B cell (primary cell): ENCODE measurements around the gene MED15. TPM values are rescaled to one million over a fixed set of nuclear protein-coding genes. Genes with fewer than 3 reads are reported as not detected.

ENCODE experiments used
- ATAC-seq: fragments of 200-7000 bp; cut with Tn5 transposase; one replicate; pipeline ENCODE4 v1.10.0; 2021; ENCODE audit warnings: low read depth, mild to moderate bottlenecking, moderate number of reproducible peaks, moderate library complexity
- CTCF ChIA-PET: fragments of 350-600 bp; sonication (Branson Sonifier 250); formaldehyde crosslinking; loops from one replicate; lab custom pipeline; 2021; ENCODE audit warnings: antibody characterized with exemption, inconsistent platforms; lab: Charles Lee
- POLR2A ChIA-PET: fragments of 350-600 bp; sonication (Branson Sonifier 250); formaldehyde crosslinking; loops from one replicate; lab custom pipeline; 2021; ENCODE audit warnings: antibody characterized with exemption; lab: Charles Lee
- DNase-seq: peaks from one replicate; pipeline ENCODE4 v3.0.0; 2013
- H2AFZ ChIP-seq: 2 replicates; pipeline ENCODE4 v1.6.1; 2012; ENCODE audit warnings: mild to moderate bottlenecking, low read depth, low read length; ENCODE audit not compliant: insufficient read depth, poor library complexity, severe bottlenecking
- H3K27ac ChIP-seq, 2 donors: 1 replicate in 1 of 2; 2 replicates in 1 of 2; pipeline ENCODE4 v1.5.1; 2012 to 2013; ENCODE audit warnings: low read length in 2 of 2, mild to moderate bottlenecking in 2 of 2, moderate library complexity in 1 of 2
- H3K27me3 ChIP-seq, 4 experiments: fragments of 200-600 bp in 1 of 4; sonication (generic) in 1 of 4; replicated peaks in 1 of 4; 1 replicate in 2 of 4; 2 replicates in 2 of 4; pipeline versions ENCODE4 v1.6.1 to v1.7.0; 2013 to 2016; ENCODE audit warnings: low read length in 3 of 4, mild to moderate bottlenecking in 2 of 4, mixed read lengths in 1 of 4, moderate library complexity in 1 of 4; ENCODE audit not compliant: insufficient read depth in 4 of 4, control insufficient read depth in 3 of 4; ENCODE audit errors: control extremely low read depth in 1 of 4
- H3K36me3 ChIP-seq, 2 experiments: replicated peaks in 1 of 2; 1 replicate in 1 of 2; 2 replicates in 1 of 2; pipeline versions ENCODE4 v1.6.1 to v1.7.1; 2013; ENCODE audit warnings: low read length in 1 of 2; ENCODE audit not compliant: insufficient read depth in 2 of 2, control insufficient read depth in 1 of 2; ENCODE audit errors: control extremely low read depth in 1 of 2, extremely low read depth in 1 of 2
- H3K4me1 ChIP-seq, 2 donors: fragments of 200-600 bp in 1 of 2; sonication (generic) in 1 of 2; 1 replicate in 1 of 2; 2 replicates in 1 of 2; pipeline versions ENCODE4 v1.5.1 to v1.6.1; 2013 to 2017; ENCODE audit warnings: low read length in 2 of 2; ENCODE audit not compliant: control insufficient read depth in 2 of 2, insufficient read depth in 2 of 2
- H3K4me2 ChIP-seq: replicated peaks from 2 replicates; pipeline ENCODE3; 2012; ENCODE audit warnings: mild to moderate bottlenecking, low read depth, low read length; ENCODE audit not compliant: poor library complexity, severe bottlenecking
- H3K4me3 ChIP-seq, 5 experiments: fragments of 200-600 bp in 1 of 5; sonication (generic) in 1 of 5; 1 replicate in 3 of 5; 2 replicates in 2 of 5; pipeline versions ENCODE4 v1.5.1 to v1.7.0; 2011 to 2016; ENCODE audit warnings: low read length in 4 of 5, mild to moderate bottlenecking in 4 of 5, low read depth in 2 of 5, control low read depth in 1 of 5, moderate library complexity in 1 of 5; ENCODE audit not compliant: insufficient read depth in 1 of 5; ENCODE audit errors: control extremely low read depth in 1 of 5, extremely low read depth in 1 of 5
- H3K79me2 ChIP-seq: fragments of 200-600 bp; sonication (generic); one replicate; pipeline ENCODE4 v1.6.0; 2016; ENCODE audit warnings: low read length; ENCODE audit not compliant: control insufficient read depth, insufficient read depth
- H3K9ac ChIP-seq: fragments of 200-600 bp; sonication (generic); 2 replicates; pipeline ENCODE4 v1.6.1; 2017; ENCODE audit warnings: mild to moderate bottlenecking, low read length, moderate library complexity
- H3K9me3 ChIP-seq, 3 donors: one replicate each; pipeline versions ENCODE4 v1.6.1 to v1.7.1; 2013; ENCODE audit warnings: low read length in 2 of 3; ENCODE audit not compliant: control insufficient read depth in 2 of 3, insufficient read depth in 1 of 3; ENCODE audit errors: control extremely low read depth in 1 of 3
- H4K20me1 ChIP-seq: 2 replicates; pipeline ENCODE4 v1.6.0; 2012; ENCODE audit warnings: mild to moderate bottlenecking, low read length; ENCODE audit not compliant: insufficient read depth, control insufficient read depth, poor library complexity, severe bottlenecking
- H3K27ac Mint-ChIP-seq: one replicate; pipeline ENCODE4 v1.8.0; 2021; ENCODE audit warnings: mixed read lengths
- H3K27me3 Mint-ChIP-seq: one replicate; pipeline ENCODE4 v1.8.0; 2021; ENCODE audit warnings: mixed read lengths
- H3K4me1 Mint-ChIP-seq: one replicate; pipeline ENCODE4 v1.8.0; 2021; ENCODE audit warnings: mixed read lengths
- H3K4me3 Mint-ChIP-seq: one replicate; pipeline ENCODE4 v1.8.0; 2021; ENCODE audit warnings: mixed read lengths
- H3K9me3 Mint-ChIP-seq: one replicate; pipeline ENCODE4 v1.8.0; 2022; ENCODE audit warnings: mixed read lengths; ENCODE audit not compliant: insufficient read depth
- CTCF ChIP-seq: fragments of 200-600 bp; IDR thresholded peaks from one replicate; pipeline ENCODE4 v1.8.0; 2022; ENCODE audit warnings: antibody characterized with exemption, mild to moderate bottlenecking
- EZH2 ChIP-seq: IDR thresholded peaks from 2 replicates; pipeline ENCODE4 v1.6.1; 2012; ENCODE audit warnings: borderline replicate concordance, low read depth, mild to moderate bottlenecking, moderate library complexity, low read length; ENCODE audit not compliant: insufficient read depth, poor library complexity, severe bottlenecking
- WGBS: methylation state at CpG from one replicate; pipeline ENCODE4 v1.1.5; 2013; ENCODE audit warnings: missing lambda C conversion rate; ENCODE audit not compliant: insufficient coverage; 5-methylcytosine and 5-hydroxymethylcytosine counted together
- intact Hi-C: fragments of 100-400 bp; cut with micrococcal nuclease; formaldehyde crosslinking; loops from one replicate; pipeline ENCODE4 v1.10.0; 2022
- polyA plus RNA-seq: library from polyadenylated mRNA; depleted of rRNA; stranded (reverse); fragments of >200 nt; gene quantifications from 2 replicates; pipeline ENCODE4 v1.2.3, GENCODE V29; 2012
- total RNA-seq, 2 donors: library from RNA; stranded (reverse); fragments of 120-200 nt in 1 of 2; gene quantifications; 1 replicate in 1 of 2; 2 replicates in 1 of 2; pipeline versions ENCODE4 v1.2.3 to v1.2.4, GENCODE V29; 2013 to 2022

Gene MED15
- total and polyA plus RNA-seq, 2 donors (not counting 1 experiment from before 2014, with no cell fraction given) = 109 to 134 TPM

- Mint-ChIP-seq H3K4me1 (peaks cover 6% of the 10 kb centered on the region), H3K9me3 (no peaks in the 10 kb centered on the region), H3K4me3 (no peak overlapping the region), H3K27me3 (no peaks in the 10 kb centered on the region), H3K27ac (no peak overlapping the region)
- Histone ChIP-seq H4K20me1 (peaks cover 26% of the 10 kb centered on the region), H3K9me3 (no peaks in the 10 kb centered on the region), H3K4me1 (peaks cover 0 to 16% of the 10 kb centered on the region in 2 donors), H3K27me3 (no peaks in the 10 kb centered on the region), H3K79me2 (peaks cover 12% of the 10 kb centered on the region), H2AFZ (no peak overlapping the region), H3K9ac (no peak overlapping the region), H3K27ac (no peak overlapping the region), H3K36me3 (peaks cover 0 to 85% of the 10 kb centered on the region in 2 experiments), H3K4me2 (no peak overlapping the region), H3K4me3 (no peak overlapping the region)
- POLR2A ChIA-PET = no interaction called here
- WGBS = 98% methylated on average over 10 of the region's 11 CpGs
- CTCF ChIA-PET = interaction anchor here (0.9 to 6.7 kb wide), 5 partner anchors 8 to 169 kb away, joined by 3 to 56 read pairs (median 7); no protein-coding TSS in a partner anchor
- intact Hi-C loops = no loop called here
- ATAC-seq = no peak
- DNase-seq = no peak
- TF ChIP-seq CTCF (no peak), EZH2 (no peak)
Measured at GRCh38 chr22:20572132-20572802, 64.9 kb downstream of the MED15 start.

GRCh38 chr22:20573176-20573832, 65.9 kb downstream of the MED15 start:
- Mint-ChIP-seq H3K27me3 (no peaks in the 10 kb centered on the region), H3K27ac (peak overlapping the region; percentile 46), H3K4me3 (no peak overlapping the region), H3K9me3 (no peaks in the 10 kb centered on the region), H3K4me1 (peaks cover 6% of the 10 kb centered on the region)
- peaks cover 0 to 83% of the 10 kb centered on the region in 2 experiments for H3K36me3 ChIP-seq
- DNase-seq = no peak
- no peak for TF ChIP-seq CTCF
- no peak for TF ChIP-seq EZH2
- no peaks in the 10 kb centered on the region for H3K9me3 ChIP-seq
- no peak overlapping the region for H3K9ac ChIP-seq
- ChIA-PET POLR2A (no interaction called here), CTCF (interaction anchor here (0.9 to 6.7 kb wide), 3 partner anchors 9 to 168 kb away, joined by 3 to 56 read pairs (median 34); no protein-coding TSS in a partner anchor)
- H3K79me2 ChIP-seq = peaks cover 12% of the 10 kb centered on the region
- 100% methylated on average over 4 of the region's 8 CpGs for WGBS
- H3K4me1 ChIP-seq = peaks cover 0 to 14% of the 10 kb centered on the region in 2 donors
- H4K20me1 ChIP-seq = peaks cover 32% of the 10 kb centered on the region
- no peak overlapping the region for H2AFZ ChIP-seq
- H3K4me3 ChIP-seq = no peak overlapping the region
- no peak for ATAC-seq
- intact Hi-C loops = no loop called here
- no peak overlapping the region for H3K27ac ChIP-seq
- no peak overlapping the region for H3K4me2 ChIP-seq
- H3K27me3 ChIP-seq = no peaks in the 10 kb centered on the region
